Measurements from ENCODE around the gene VWC2L.

The VWC2L gene

DNA sequence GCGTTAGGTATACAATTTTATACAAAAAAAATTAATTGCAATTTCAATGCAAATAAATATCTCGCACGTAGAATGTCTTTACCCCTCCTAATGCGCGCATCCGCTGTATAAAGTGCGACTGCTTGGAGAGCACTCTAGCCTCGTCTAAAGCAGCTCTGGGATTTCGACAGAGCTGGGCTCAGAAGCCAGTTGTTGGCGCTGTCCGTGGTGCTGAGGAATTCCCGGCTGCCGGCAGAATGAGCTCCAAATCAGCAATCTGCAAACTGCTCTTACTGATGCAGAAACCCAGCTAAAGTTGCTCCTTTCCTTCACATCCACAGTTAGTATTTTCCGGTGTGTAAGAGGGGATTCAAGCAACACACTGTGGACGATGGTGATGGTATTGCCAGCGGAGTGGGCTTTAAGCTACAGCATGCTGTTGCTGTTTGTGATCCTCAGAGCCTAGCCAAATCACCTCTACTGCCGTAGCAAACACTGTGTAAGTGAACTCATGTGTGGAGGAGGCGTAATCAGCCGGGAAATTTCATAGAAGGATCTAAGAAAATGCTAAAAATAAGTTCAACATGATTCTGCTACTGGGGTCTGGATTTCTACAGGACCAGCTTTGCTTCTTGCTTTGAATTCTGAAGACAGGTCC, at the start of gene VWC2L:
Gene VWC2L (plus strand): TSS at position 137 of the 637 bp plus-strand sequence. CDS start 3,140 bp downstream, outside the sequence.
- H3K4me1 Mint-ChIP-seq (ENCODE audit: low read depth), result no peaks in the 10 kb centered on the region
- H3K9me3 Mint-ChIP-seq (ENCODE audit: low read depth), result no peaks in the 10 kb centered on the region
- no peak within 1 kb of the TSS for H3K27ac Mint-ChIP-seq
- no peak within 1 kb of the TSS for H3K4me3 Mint-ChIP-seq
- H3K36me3 Mint-ChIP-seq, result no peaks in the 10 kb centered on the region
- no peaks in the 10 kb centered on the region for H3K27me3 Mint-ChIP-seq

GRCh38 chr2:214361116-214361515, 49.7 kb upstream of the VWC2L start:
- Mint-ChIP-seq H3K27ac (no peak overlapping the region), H3K9me3 (ENCODE audit: low read depth) (peaks cover 13% of the 10 kb centered on the region), H3K36me3 (no peaks in the 10 kb centered on the region), H3K27me3 (no peaks in the 10 kb centered on the region), H3K4me3 (no peak overlapping the region), H3K4me1 (ENCODE audit: low read depth) (no peaks in the 10 kb centered on the region)

- H3K36me3 Mint-ChIP-seq, result no peaks in the 10 kb centered on the region
- H3K4me1 Mint-ChIP-seq (ENCODE audit: low read depth), result no peaks in the 10 kb centered on the region
- no peaks in the 10 kb centered on the region for H3K9me3 Mint-ChIP-seq (ENCODE audit: low read depth)
- H3K4me3 Mint-ChIP-seq, result no peak overlapping the region
- H3K27me3 Mint-ChIP-seq, result no peaks in the 10 kb centered on the region
- no peak overlapping the region for H3K27ac Mint-ChIP-seq
Measured at GRCh38 chr2:214365549-214365948, 45.3 kb upstream of the VWC2L start.

GRCh38 chr2:214367171-214367570, 43.7 kb upstream of the VWC2L start:
- no peak overlapping the region for H3K27ac Mint-ChIP-seq
- no peaks in the 10 kb centered on the region for H3K9me3 Mint-ChIP-seq (ENCODE audit: low read depth)
- no peaks in the 10 kb centered on the region for H3K27me3 Mint-ChIP-seq
- no peaks in the 10 kb centered on the region for H3K4me1 Mint-ChIP-seq (ENCODE audit: low read depth)
- no peaks in the 10 kb centered on the region for H3K36me3 Mint-ChIP-seq
- H3K4me3 Mint-ChIP-seq, result no peak overlapping the region

- no peaks in the 10 kb centered on the region for H3K27me3 Mint-ChIP-seq
- H3K27ac Mint-ChIP-seq, result no peak overlapping the region
- H3K4me1 Mint-ChIP-seq (ENCODE audit: low read depth), result no peaks in the 10 kb centered on the region
- H3K36me3 Mint-ChIP-seq, result no peaks in the 10 kb centered on the region
- no peaks in the 10 kb centered on the region for H3K9me3 Mint-ChIP-seq (ENCODE audit: low read depth)
- H3K4me3 Mint-ChIP-seq, result no peak overlapping the region
Measured at GRCh38 chr2:214376618-214377285, 34.1 kb upstream of the VWC2L start.

GRCh38 chr2:214377286-214377624, 33.6 kb upstream of the VWC2L start:
- H3K36me3 Mint-ChIP-seq, result no peaks in the 10 kb centered on the region
- H3K27me3 Mint-ChIP-seq, result no peaks in the 10 kb centered on the region
- no peaks in the 10 kb centered on the region for H3K4me1 Mint-ChIP-seq (ENCODE audit: low read depth)

DNA sequence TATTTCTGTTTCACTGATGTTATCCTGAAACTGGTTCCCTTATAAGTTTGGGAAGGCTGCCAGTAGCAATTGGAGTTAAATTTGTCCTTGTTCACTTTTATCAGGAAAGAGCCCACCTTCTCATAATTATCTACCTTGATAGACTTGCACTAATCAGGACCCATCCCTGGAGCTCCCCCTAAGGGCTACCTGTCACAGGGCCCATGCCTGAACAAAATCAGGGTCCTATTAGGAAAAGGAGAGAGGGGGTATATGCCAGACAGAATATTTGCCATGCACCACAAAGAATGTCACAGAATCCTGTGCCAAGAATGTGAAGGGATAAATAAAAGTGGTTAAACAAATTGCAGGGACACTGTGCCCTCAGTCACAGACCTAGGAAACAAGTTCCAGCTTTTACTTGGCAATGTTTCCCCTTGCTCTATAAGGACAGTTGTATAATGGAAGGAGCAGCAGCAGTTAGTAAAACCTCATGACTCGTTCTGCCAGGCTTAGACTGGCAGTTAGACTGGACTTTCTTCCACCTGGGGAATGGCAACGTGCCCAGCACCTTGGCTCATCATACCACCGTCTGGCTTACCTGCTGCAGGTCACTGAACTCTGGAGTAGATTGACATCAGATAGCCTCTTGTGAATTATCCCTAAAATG, 32.3 kb upstream of the VWC2L start:
- H3K27me3 Mint-ChIP-seq, result no peaks in the 10 kb centered on the region
- no peak overlapping the region for H3K27ac Mint-ChIP-seq
- no peaks in the 10 kb centered on the region for H3K4me1 Mint-ChIP-seq (ENCODE audit: low read depth)
- no peaks in the 10 kb centered on the region for H3K9me3 Mint-ChIP-seq (ENCODE audit: low read depth)
- no peak overlapping the region for H3K4me3 Mint-ChIP-seq
- H3K36me3 Mint-ChIP-seq, result no peaks in the 10 kb centered on the region

More at GRCh38 chr2:214377286-214377624, 33.6 kb upstream of the VWC2L start:
- H3K9me3 Mint-ChIP-seq (ENCODE audit: low read depth), result no peaks in the 10 kb centered on the region
- H3K27ac Mint-ChIP-seq, result no peak overlapping the region
- no peak overlapping the region for H3K4me3 Mint-ChIP-seq

DNA sequence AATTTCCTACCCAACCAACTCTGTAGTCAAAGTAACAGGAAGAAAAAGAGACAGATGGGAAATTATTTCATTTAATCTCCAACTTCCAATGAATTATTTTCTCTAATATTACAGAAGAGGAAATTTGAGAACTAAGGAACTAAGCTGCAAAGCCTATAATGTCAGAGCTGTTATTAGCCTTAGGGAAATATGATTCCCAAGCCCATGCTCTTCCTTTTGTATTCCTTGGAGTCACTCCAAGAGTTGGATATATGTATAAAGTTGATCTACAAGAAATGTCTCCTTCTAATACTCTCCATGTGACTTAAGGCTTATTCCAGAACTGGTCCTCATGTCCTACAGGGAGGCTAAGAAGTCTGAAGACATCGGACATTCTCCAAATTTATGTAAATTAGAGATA, 31.6 kb upstream of the VWC2L start:
- Mint-ChIP-seq H3K36me3 (no peaks in the 10 kb centered on the region), H3K27me3 (no peaks in the 10 kb centered on the region)

DNA sequence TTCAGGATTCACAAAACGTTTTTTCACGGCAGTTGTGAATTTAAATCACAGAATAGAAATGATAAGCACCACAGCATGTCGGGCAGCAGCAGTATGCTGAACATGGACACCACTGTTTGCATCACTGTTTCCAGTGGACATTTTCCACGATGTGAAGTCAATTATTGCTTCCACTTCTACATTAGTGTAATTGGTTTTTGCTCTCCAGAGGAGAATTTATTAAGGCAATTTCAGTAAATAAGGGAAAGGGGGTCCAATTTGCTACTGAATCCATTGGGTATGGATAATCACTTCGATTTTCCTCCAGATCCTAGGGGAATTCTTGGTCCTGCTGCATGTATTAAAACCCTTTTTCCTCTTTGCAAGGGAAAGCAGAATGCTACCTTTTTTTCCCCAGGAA, 30.2 kb upstream of the VWC2L start:
- H3K27ac Mint-ChIP-seq, result no peak overlapping the region
- no peaks in the 10 kb centered on the region for H3K4me1 Mint-ChIP-seq (ENCODE audit: low read depth)
- no peaks in the 10 kb centered on the region for H3K9me3 Mint-ChIP-seq (ENCODE audit: low read depth)
- H3K27me3 Mint-ChIP-seq, result no peaks in the 10 kb centered on the region
- H3K4me3 Mint-ChIP-seq, result no peak overlapping the region
- H3K36me3 Mint-ChIP-seq, result no peaks in the 10 kb centered on the region

More for the DNA sequence above, 31.6 kb upstream of the VWC2L start:
- Mint-ChIP-seq H3K4me1 (ENCODE audit: low read depth) (no peaks in the 10 kb centered on the region), H3K9me3 (ENCODE audit: low read depth) (no peaks in the 10 kb centered on the region), H3K4me3 (no peak overlapping the region), H3K27ac (no peak overlapping the region)

DNA sequence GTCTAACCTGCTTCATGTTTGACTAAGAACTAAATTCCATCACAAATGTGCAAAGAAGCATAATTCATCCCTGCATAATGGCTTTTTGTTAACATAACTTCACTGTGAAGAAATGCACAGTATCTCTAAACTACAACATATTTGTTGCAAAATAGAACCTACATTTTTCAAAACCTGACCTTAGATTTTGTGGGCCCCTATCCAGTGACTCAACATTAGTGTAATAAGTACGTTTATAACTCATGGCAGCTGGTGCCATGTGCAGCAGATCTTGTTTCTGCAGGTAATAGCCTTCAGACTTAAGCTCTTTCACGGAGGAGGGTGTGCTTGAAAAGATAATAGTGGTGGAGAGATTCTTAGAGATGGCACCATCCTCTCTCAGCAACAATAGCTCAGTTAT, 28.6 kb upstream of the VWC2L start:
- H3K36me3 Mint-ChIP-seq, result no peaks in the 10 kb centered on the region
- H3K27ac Mint-ChIP-seq, result no peak overlapping the region
- H3K9me3 Mint-ChIP-seq (ENCODE audit: low read depth), result no peaks in the 10 kb centered on the region
- H3K27me3 Mint-ChIP-seq, result no peaks in the 10 kb centered on the region
- no peaks in the 10 kb centered on the region for H3K4me1 Mint-ChIP-seq (ENCODE audit: low read depth)
- H3K4me3 Mint-ChIP-seq, result no peak overlapping the region

DNA sequence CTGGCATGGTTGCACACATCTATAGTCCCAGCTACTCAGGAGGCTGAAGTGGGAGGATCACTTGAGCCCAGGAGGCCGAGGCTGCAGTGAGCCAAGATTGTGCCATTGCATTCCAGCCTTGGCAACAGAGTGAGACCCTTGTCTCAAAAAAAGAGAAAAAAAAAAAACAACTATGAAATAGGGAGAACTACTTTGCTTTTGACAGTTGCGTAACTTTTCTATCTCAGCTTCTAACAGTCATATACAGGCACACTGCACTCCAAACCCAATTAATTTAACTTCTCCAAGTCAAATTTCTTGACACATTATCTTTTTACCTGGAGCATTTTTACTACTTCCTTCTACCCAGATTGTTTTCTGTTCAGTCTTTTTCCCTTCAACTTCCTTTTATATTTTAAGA, 24.1 kb upstream of the VWC2L start:
- H3K36me3 Mint-ChIP-seq, result no peaks in the 10 kb centered on the region

GRCh38 chr2:214389334-214389733, 21.5 kb upstream of the VWC2L start:
- Mint-ChIP-seq H3K4me1 (ENCODE audit: low read depth) (no peaks in the 10 kb centered on the region), H3K4me3 (no peak overlapping the region), H3K27ac (no peak overlapping the region), H3K9me3 (ENCODE audit: low read depth) (no peaks in the 10 kb centered on the region), H3K27me3 (no peaks in the 10 kb centered on the region), H3K36me3 (no peaks in the 10 kb centered on the region)

More for the DNA sequence above, 24.1 kb upstream of the VWC2L start:
- H3K27ac Mint-ChIP-seq, result no peak overlapping the region
- no peaks in the 10 kb centered on the region for H3K27me3 Mint-ChIP-seq
- no peak overlapping the region for H3K4me3 Mint-ChIP-seq
- H3K9me3 Mint-ChIP-seq (ENCODE audit: low read depth), result no peaks in the 10 kb centered on the region
- no peaks in the 10 kb centered on the region for H3K4me1 Mint-ChIP-seq (ENCODE audit: low read depth)

- Mint-ChIP-seq H3K36me3 (no peaks in the 10 kb centered on the region), H3K27me3 (no peaks in the 10 kb centered on the region), H3K4me1 (ENCODE audit: low read depth) (no peaks in the 10 kb centered on the region), H3K4me3 (no peak overlapping the region), H3K9me3 (ENCODE audit: low read depth) (no peaks in the 10 kb centered on the region), H3K27ac (no peak overlapping the region)
Measured at GRCh38 chr2:214393796-214394195, 17.1 kb upstream of the VWC2L start.

DNA sequence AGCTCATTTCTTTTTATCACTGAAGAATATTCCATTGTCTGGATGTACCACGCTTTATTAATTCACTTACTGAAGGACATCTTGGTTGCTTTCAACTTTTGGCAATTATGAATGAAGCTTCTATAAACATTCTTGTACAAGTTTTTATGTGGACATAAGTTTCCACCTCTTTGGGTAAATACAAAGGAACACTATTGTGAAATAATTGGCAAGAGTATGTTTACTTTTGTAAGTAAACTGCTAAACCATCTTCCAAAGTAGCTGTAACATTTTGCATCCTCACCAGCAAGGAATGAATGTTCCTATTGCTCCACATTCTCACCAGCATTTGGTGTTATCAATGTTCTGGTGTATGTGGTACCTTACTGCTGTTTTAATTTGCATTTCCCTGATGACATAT, 15.8 kb upstream of the VWC2L start:
- Mint-ChIP-seq H3K4me3 (no peak overlapping the region), H3K27me3 (no peaks in the 10 kb centered on the region), H3K4me1 (ENCODE audit: low read depth) (no peaks in the 10 kb centered on the region), H3K36me3 (no peaks in the 10 kb centered on the region), H3K9me3 (ENCODE audit: low read depth) (no peaks in the 10 kb centered on the region), H3K27ac (no peak overlapping the region)

- no peaks in the 10 kb centered on the region for H3K27me3 Mint-ChIP-seq
- H3K4me1 Mint-ChIP-seq (ENCODE audit: low read depth), result no peaks in the 10 kb centered on the region
- no peak overlapping the region for H3K27ac Mint-ChIP-seq
- H3K36me3 Mint-ChIP-seq, result no peaks in the 10 kb centered on the region
- H3K4me3 Mint-ChIP-seq, result no peak overlapping the region
- no peaks in the 10 kb centered on the region for H3K9me3 Mint-ChIP-seq (ENCODE audit: low read depth)
Measured at GRCh38 chr2:214401580-214401979, 9.3 kb upstream of the VWC2L start.

Measured in activated naive CD8-positive, alpha-beta T cell (primary cell).